Tibial nerve (tissue), 4 donors: Measurements from ENCODE around the gene ADAMTS18. TPM values are rescaled to one million over a fixed set of nuclear protein-coding genes. Genes with fewer than 3 reads are reported as not detected.
"Not testable (repeated sequence)": the region's sequence is repeated elsewhere in the genome, so short reads cannot be mapped to it uniquely, and the experiment has no call there.

Source experiments
- DNase-seq, 2 donors: peaks; one replicate each; pipeline ENCODE4 v3.0.0-alpha.2; 2019; ENCODE audit warnings: low spot score in 2 of 2
- H3K27ac ChIP-seq, 4 donors: fragments of 200-600 bp; sonication (generic) in 3 of 4; one replicate each; pipeline ENCODE4 v1.5.1; 2017 to 2019; ENCODE audit warnings: mild to moderate bottlenecking in 1 of 4
- H3K27me3 ChIP-seq, 2 donors: fragments of 200-600 bp; sonication (generic) in 1 of 2; one replicate each; pipeline versions ENCODE4 v1.5.1 to v1.6.0; 2017 to 2019
- H3K36me3 ChIP-seq, 3 donors: fragments of 200-600 bp; sonication (generic); one replicate each; pipeline ENCODE4 v1.5.1; 2018 to 2019
- H3K4me1 ChIP-seq, 4 donors: fragments of 200-600 bp; sonication (generic) in 3 of 4; one replicate each; pipeline ENCODE4 v1.5.1; 2017 to 2019
- H3K4me3 ChIP-seq, 4 donors: fragments of 200-600 bp; sonication (generic) in 3 of 4; one replicate each; pipeline ENCODE4 v1.5.1; 2017 to 2019; ENCODE audit warnings: mild to moderate bottlenecking in 1 of 4, moderate library complexity in 1 of 4
- H3K9me3 ChIP-seq, 4 donors: fragments of 200-600 bp; sonication (generic) in 3 of 4; one replicate each; pipeline ENCODE4 v1.5.1; 2017 to 2019
- CTCF ChIP-seq, 5 experiments: fragments of 200-600 bp in 3 of 5; fragments of 450-650 bp in 2 of 5; sonication (generic) in 3 of 5; IDR thresholded peaks; one replicate each; pipeline ENCODE4 v1.5.1; 2016 to 2019; ENCODE audit warnings: antibody characterized with exemption in 5 of 5, mild to moderate bottlenecking in 3 of 5, moderate library complexity in 2 of 5
- EP300 ChIP-seq, 2 donors: sonication (generic); formaldehyde crosslinking; IDR thresholded peaks; one replicate each; pipeline ENCODE4 v1.6.1; 2017; ENCODE audit warnings: antibody characterized with exemption in 2 of 2, mild to moderate bottlenecking in 1 of 2
- POLR2A ChIP-seq, 2 donors: fragments of 450-650 bp; IDR thresholded peaks; one replicate each; pipeline ENCODE4 v1.6.1; 2017; ENCODE audit warnings: antibody characterized with exemption in 2 of 2, mild to moderate bottlenecking in 2 of 2, moderate library complexity in 2 of 2
- WGBS, 2 donors: methylation state at CpG; one replicate each; pipeline ENCODE4 v1.1.5; 2018; 5-methylcytosine and 5-hydroxymethylcytosine counted together
- total RNA-seq, 4 donors: library from RNA; depleted of rRNA; stranded (reverse); fragments of >200 nt; gene quantifications; one replicate each; pipeline ENCODE4 v1.1.0, GENCODE V29; 2016

ADAMTS18 gene
- total RNA-seq, 4 donors from 2014 or later = under 0.01 to 0.60 (median 0.21) TPM

- no peak for DNase-seq
- no peak overlapping the region for H3K4me3 ChIP-seq
- no peaks in the 10 kb centered on the region for H3K9me3 ChIP-seq
- TF ChIP-seq POLR2A (IDR thresholded peaks at IDR 0.05) (no peak), CTCF (IDR thresholded peaks at IDR 0.05) (no peak), EP300 (IDR thresholded peaks at IDR 0.05) (no peak)
- no peaks in the 10 kb centered on the region for H3K4me1 ChIP-seq
- WGBS, 2 donors = 61 to 71% methylated on average over 2 of the region's 2 CpGs
- H3K27ac ChIP-seq = no peak overlapping the region
- H3K36me3 ChIP-seq = no peaks in the 10 kb centered on the region
- no peaks in the 10 kb centered on the region for H3K27me3 ChIP-seq
Measured at GRCh38 chr16:77246150-77246549, 188.7 kb downstream of the ADAMTS18 start.

GRCh38 chr16:77242471-77242870 lies 192.4 kb downstream of the ADAMTS18 start:
- WGBS, 2 donors = 94 to 95% methylated on average over 5 of the region's 5 CpGs
- not testable (repeated sequence) for H3K4me1 ChIP-seq, H3K27ac ChIP-seq, H3K9me3 ChIP-seq, H3K4me3 ChIP-seq, H3K36me3 ChIP-seq, H3K27me3 ChIP-seq, DNase-seq

- no peak overlapping the region for H3K27ac ChIP-seq
- no peak overlapping the region for H3K4me3 ChIP-seq
- no peak for DNase-seq
- H3K4me1 ChIP-seq = peaks cover 0 to 7% (median 0%) of the 10 kb centered on the region in 4 donors
- H3K36me3 ChIP-seq = no peaks in the 10 kb centered on the region
- H3K9me3 ChIP-seq = no peaks in the 10 kb centered on the region
- H3K27me3 ChIP-seq = peaks cover 0 to 5% of the 10 kb centered on the region in 2 donors
- 85 to 87% methylated on average over 5 of the region's 5 CpGs for WGBS, 2 donors
- TF ChIP-seq CTCF (IDR thresholded peaks at IDR 0.05) (no peak), EP300 (IDR thresholded peaks at IDR 0.05) (no peak), POLR2A (IDR thresholded peaks at IDR 0.05) (no peak)
Measured at GRCh38 chr16:77238593-77238992, 196.2 kb downstream of the ADAMTS18 start.

- DNase-seq = peak; percentile 61 to 88
- H3K4me1 ChIP-seq = peaks cover 0 to 7% (median 0%) of the 10 kb centered on the region in 4 donors
- H3K27me3 ChIP-seq = peaks cover 0 to 5% of the 10 kb centered on the region in 2 donors
- no peak overlapping the region for H3K27ac ChIP-seq
- TF ChIP-seq EP300 (IDR thresholded peaks at IDR 0.05) = no peak
- TF ChIP-seq CTCF (IDR thresholded peaks at IDR 0.05) = peak; percentile 96 to 99 (median 98)
- H3K4me3 ChIP-seq = peak overlapping the region in 2 of 4 donors; percentile 8 to 11
- no peaks in the 10 kb centered on the region for H3K9me3 ChIP-seq
- WGBS, 2 donors = 2 to 3% methylated on average over 15 to 19 of the region's 21 CpGs
- no peaks in the 10 kb centered on the region for H3K36me3 ChIP-seq
Measured at GRCh38 chr16:77236063-77236511, 198.7 kb downstream of the ADAMTS18 start.

GRCh38 chr16:77234611-77235010 lies 200.2 kb downstream of the ADAMTS18 start:
- Histone ChIP-seq H3K27me3 (peaks cover 0 to 5% of the 10 kb centered on the region in 2 donors), H3K27ac (no peak overlapping the region), H3K4me3 (no peak overlapping the region), H3K4me1 (peaks cover 0 to 7% (median 0%) of the 10 kb centered on the region in 4 donors), H3K9me3 (no peaks in the 10 kb centered on the region), H3K36me3 (no peaks in the 10 kb centered on the region)
- TF ChIP-seq POLR2A (IDR thresholded peaks at IDR 0.05) = no peak
- no peak for TF ChIP-seq EP300 (IDR thresholded peaks at IDR 0.05)
- no peak for TF ChIP-seq CTCF (IDR thresholded peaks at IDR 0.05)
- WGBS, 2 donors = 50 to 54% methylated on average over 11 of the region's 11 CpGs
- DNase-seq = no peak
